B cell (primary cell): ENCODE measurements around the gene SLC45A3. TPM values are rescaled to one million over a fixed set of nuclear protein-coding genes. Genes with fewer than 3 reads are reported as not detected.

ENCODE experiments used
- ATAC-seq: fragments of 200-7000 bp; cut with Tn5 transposase; one replicate; pipeline ENCODE4 v1.10.0; 2021; ENCODE audit warnings: low read depth, mild to moderate bottlenecking, moderate number of reproducible peaks, moderate library complexity
- CTCF ChIA-PET: fragments of 350-600 bp; sonication (Branson Sonifier 250); formaldehyde crosslinking; loops from one replicate; lab custom pipeline; 2021; ENCODE audit warnings: antibody characterized with exemption, inconsistent platforms; lab: Charles Lee
- POLR2A ChIA-PET: fragments of 350-600 bp; sonication (Branson Sonifier 250); formaldehyde crosslinking; loops from one replicate; lab custom pipeline; 2021; ENCODE audit warnings: antibody characterized with exemption; lab: Charles Lee
- DNase-seq: peaks from one replicate; pipeline ENCODE4 v3.0.0; 2013
- H2AFZ ChIP-seq: 2 replicates; pipeline ENCODE4 v1.6.1; 2012; ENCODE audit warnings: mild to moderate bottlenecking, low read depth, low read length; ENCODE audit not compliant: insufficient read depth, poor library complexity, severe bottlenecking
- H3K27ac ChIP-seq, 2 donors: 1 replicate in 1 of 2; 2 replicates in 1 of 2; pipeline ENCODE4 v1.5.1; 2012 to 2013; ENCODE audit warnings: low read length in 2 of 2, mild to moderate bottlenecking in 2 of 2, moderate library complexity in 1 of 2
- H3K27me3 ChIP-seq, 4 experiments: fragments of 200-600 bp in 1 of 4; sonication (generic) in 1 of 4; replicated peaks in 1 of 4; 1 replicate in 2 of 4; 2 replicates in 2 of 4; pipeline versions ENCODE4 v1.6.1 to v1.7.0; 2013 to 2016; ENCODE audit warnings: low read length in 3 of 4, mild to moderate bottlenecking in 2 of 4, mixed read lengths in 1 of 4, moderate library complexity in 1 of 4; ENCODE audit not compliant: insufficient read depth in 4 of 4, control insufficient read depth in 3 of 4; ENCODE audit errors: control extremely low read depth in 1 of 4
- H3K36me3 ChIP-seq, 2 experiments: replicated peaks in 1 of 2; 1 replicate in 1 of 2; 2 replicates in 1 of 2; pipeline versions ENCODE4 v1.6.1 to v1.7.1; 2013; ENCODE audit warnings: low read length in 1 of 2; ENCODE audit not compliant: insufficient read depth in 2 of 2, control insufficient read depth in 1 of 2; ENCODE audit errors: control extremely low read depth in 1 of 2, extremely low read depth in 1 of 2
- H3K4me1 ChIP-seq, 2 donors: fragments of 200-600 bp in 1 of 2; sonication (generic) in 1 of 2; 1 replicate in 1 of 2; 2 replicates in 1 of 2; pipeline versions ENCODE4 v1.5.1 to v1.6.1; 2013 to 2017; ENCODE audit warnings: low read length in 2 of 2; ENCODE audit not compliant: control insufficient read depth in 2 of 2, insufficient read depth in 2 of 2
- H3K4me2 ChIP-seq: replicated peaks from 2 replicates; pipeline ENCODE3; 2012; ENCODE audit warnings: mild to moderate bottlenecking, low read depth, low read length; ENCODE audit not compliant: poor library complexity, severe bottlenecking
- H3K4me3 ChIP-seq, 5 experiments: fragments of 200-600 bp in 1 of 5; sonication (generic) in 1 of 5; 1 replicate in 3 of 5; 2 replicates in 2 of 5; pipeline versions ENCODE4 v1.5.1 to v1.7.0; 2011 to 2016; ENCODE audit warnings: low read length in 4 of 5, mild to moderate bottlenecking in 4 of 5, low read depth in 2 of 5, control low read depth in 1 of 5, moderate library complexity in 1 of 5; ENCODE audit not compliant: insufficient read depth in 1 of 5; ENCODE audit errors: control extremely low read depth in 1 of 5, extremely low read depth in 1 of 5
- H3K79me2 ChIP-seq: fragments of 200-600 bp; sonication (generic); one replicate; pipeline ENCODE4 v1.6.0; 2016; ENCODE audit warnings: low read length; ENCODE audit not compliant: control insufficient read depth, insufficient read depth
- H3K9ac ChIP-seq: fragments of 200-600 bp; sonication (generic); 2 replicates; pipeline ENCODE4 v1.6.1; 2017; ENCODE audit warnings: mild to moderate bottlenecking, low read length, moderate library complexity
- H3K9me3 ChIP-seq, 3 donors: one replicate each; pipeline versions ENCODE4 v1.6.1 to v1.7.1; 2013; ENCODE audit warnings: low read length in 2 of 3; ENCODE audit not compliant: control insufficient read depth in 2 of 3, insufficient read depth in 1 of 3; ENCODE audit errors: control extremely low read depth in 1 of 3
- H4K20me1 ChIP-seq: 2 replicates; pipeline ENCODE4 v1.6.0; 2012; ENCODE audit warnings: mild to moderate bottlenecking, low read length; ENCODE audit not compliant: insufficient read depth, control insufficient read depth, poor library complexity, severe bottlenecking
- H3K27ac Mint-ChIP-seq: one replicate; pipeline ENCODE4 v1.8.0; 2021; ENCODE audit warnings: mixed read lengths
- H3K27me3 Mint-ChIP-seq: one replicate; pipeline ENCODE4 v1.8.0; 2021; ENCODE audit warnings: mixed read lengths
- H3K4me1 Mint-ChIP-seq: one replicate; pipeline ENCODE4 v1.8.0; 2021; ENCODE audit warnings: mixed read lengths
- H3K4me3 Mint-ChIP-seq: one replicate; pipeline ENCODE4 v1.8.0; 2021; ENCODE audit warnings: mixed read lengths
- H3K9me3 Mint-ChIP-seq: one replicate; pipeline ENCODE4 v1.8.0; 2022; ENCODE audit warnings: mixed read lengths; ENCODE audit not compliant: insufficient read depth
- CTCF ChIP-seq: fragments of 200-600 bp; IDR thresholded peaks from one replicate; pipeline ENCODE4 v1.8.0; 2022; ENCODE audit warnings: antibody characterized with exemption, mild to moderate bottlenecking
- EZH2 ChIP-seq: IDR thresholded peaks from 2 replicates; pipeline ENCODE4 v1.6.1; 2012; ENCODE audit warnings: borderline replicate concordance, low read depth, mild to moderate bottlenecking, moderate library complexity, low read length; ENCODE audit not compliant: insufficient read depth, poor library complexity, severe bottlenecking
- WGBS: methylation state at CpG from one replicate; pipeline ENCODE4 v1.1.5; 2013; ENCODE audit warnings: missing lambda C conversion rate; ENCODE audit not compliant: insufficient coverage; 5-methylcytosine and 5-hydroxymethylcytosine counted together
- intact Hi-C: fragments of 100-400 bp; cut with micrococcal nuclease; formaldehyde crosslinking; loops from one replicate; pipeline ENCODE4 v1.10.0; 2022
- polyA plus RNA-seq: library from polyadenylated mRNA; depleted of rRNA; stranded (reverse); fragments of >200 nt; gene quantifications from 2 replicates; pipeline ENCODE4 v1.2.3, GENCODE V29; 2012
- total RNA-seq, 2 donors: library from RNA; stranded (reverse); fragments of 120-200 nt in 1 of 2; gene quantifications; 1 replicate in 1 of 2; 2 replicates in 1 of 2; pipeline versions ENCODE4 v1.2.3 to v1.2.4, GENCODE V29; 2013 to 2022

Gene SLC45A3
- total and polyA plus RNA-seq, 2 donors (not counting 1 experiment from before 2014, with no cell fraction given) = 5.0 to 23.9 TPM

GRCh38 chr1:205678286-205679111, 1.8 kb downstream of the SLC45A3 start:
- intact Hi-C loops = loop anchor here (1.0 kb wide), 1 partner anchor 9 kb away; no protein-coding TSS in a partner anchor
- H3K9ac ChIP-seq = peak overlapping the region; percentile 76

More at GRCh38 chr1:205678286-205679111, 1.8 kb downstream of the SLC45A3 start:
- Mint-ChIP-seq H3K4me1 (peaks cover 32% of the 10 kb centered on the region), H3K27me3 (no peaks in the 10 kb centered on the region), H3K27ac (peak overlapping the region; percentile 15), H3K9me3 (no peaks in the 10 kb centered on the region), H3K4me3 (peak overlapping the region; percentile 89)
- ATAC-seq = no peak
- peaks cover 0 to 3% of the 10 kb centered on the region in 2 experiments for H3K36me3 ChIP-seq
- CTCF ChIA-PET = interaction anchor here (1.0 to 9.1 kb wide), 10 partner anchors 8 to 324 kb away, joined by 3 to 76 read pairs (median 4); no protein-coding TSS in a partner anchor
- no peak for TF ChIP-seq CTCF
- TF ChIP-seq EZH2 = no peak
- H3K9me3 ChIP-seq = no peaks in the 10 kb centered on the region
- H3K27me3 ChIP-seq = no peaks in the 10 kb centered on the region
- H3K4me1 ChIP-seq = peaks cover 31 to 37% of the 10 kb centered on the region in 2 donors
- peak overlapping the region in 4 of 5 experiments; percentile 57 to 80 (median 72) for H3K4me3 ChIP-seq
- peak overlapping the region; percentile 98 for H3K4me2 ChIP-seq
- no peak overlapping the region for H2AFZ ChIP-seq
- peaks cover 56% of the 10 kb centered on the region for H3K79me2 ChIP-seq
- peak overlapping the region in 1 of 2 donors; percentile 62 for H3K27ac ChIP-seq
- WGBS = 67% methylated on average over 7 of the region's 10 CpGs
- DNase-seq = no peak
- peaks cover 8% of the 10 kb centered on the region for H4K20me1 ChIP-seq
- POLR2A ChIA-PET = interaction anchor here (0.6 kb wide), 2 partner anchors 21 to 423 kb away, joined by 3 to 5 read pairs; no protein-coding TSS in a partner anchor
